Measurements from ENCODE around the gene ZNF491.

DNA sequence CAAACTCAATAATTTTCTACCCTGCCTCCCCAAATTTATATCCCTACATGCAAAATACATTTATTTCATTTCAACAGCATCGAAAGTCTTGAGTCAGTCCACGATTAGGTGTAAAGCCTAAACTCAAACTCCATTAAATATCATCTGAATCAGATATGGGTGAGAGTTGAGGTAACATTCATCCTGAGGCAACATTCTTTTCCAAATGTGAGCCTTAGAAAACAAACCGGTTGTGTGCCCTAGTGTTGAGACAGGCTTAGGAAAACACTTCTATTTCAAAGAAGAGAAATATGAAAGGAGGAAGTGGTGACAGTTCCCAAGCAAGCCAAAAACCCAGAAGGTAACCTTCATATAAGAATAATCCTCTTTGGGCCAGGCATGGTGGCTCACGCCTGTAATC lies 43.7 kb upstream of the ZNF491 start:
- TF ChIP-seq POLR2A (IDR thresholded peaks at IDR 0.05) (no peak), POLR2AphosphoS5 (IDR thresholded peaks at IDR 0.05; ENCODE audit: insufficient read depth in 1 of 2, low read depth in 1 of 2) (no peak)
- TF ChIP-seq, protein P1, sequence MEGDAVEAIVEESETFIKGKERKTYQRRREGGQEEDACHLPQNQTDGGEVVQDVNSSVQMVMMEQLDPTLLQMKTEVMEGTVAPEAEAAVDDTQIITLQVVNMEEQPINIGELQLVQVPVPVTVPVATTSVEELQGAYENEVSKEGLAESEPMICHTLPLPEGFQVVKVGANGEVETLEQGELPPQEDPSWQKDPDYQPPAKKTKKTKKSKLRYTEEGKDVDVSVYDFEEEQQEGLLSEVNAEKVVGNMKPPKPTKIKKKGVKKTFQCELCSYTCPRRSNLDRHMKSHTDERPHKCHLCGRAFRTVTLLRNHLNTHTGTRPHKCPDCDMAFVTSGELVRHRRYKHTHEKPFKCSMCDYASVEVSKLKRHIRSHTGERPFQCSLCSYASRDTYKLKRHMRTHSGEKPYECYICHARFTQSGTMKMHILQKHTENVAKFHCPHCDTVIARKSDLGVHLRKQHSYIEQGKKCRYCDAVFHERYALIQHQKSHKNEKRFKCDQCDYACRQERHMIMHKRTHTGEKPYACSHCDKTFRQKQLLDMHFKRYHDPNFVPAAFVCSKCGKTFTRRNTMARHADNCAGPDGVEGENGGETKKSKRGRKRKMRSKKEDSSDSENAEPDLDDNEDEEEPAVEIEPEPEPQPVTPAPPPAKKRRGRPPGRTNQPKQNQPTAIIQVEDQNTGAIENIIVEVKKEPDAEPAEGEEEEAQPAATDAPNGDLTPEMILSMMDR (IDR thresholded peaks at IDR 0.05) = no peak

Measured in vagina (tissue), 2 donors.